Upper lobe of left lung (tissue), 4 donors: ENCODE data around the gene FBL.

Experiments used
- EP300 ChIP-seq, 4 donors: sonication (generic); formaldehyde crosslinking; IDR thresholded peaks; one replicate each; pipeline ENCODE4 v1.5.1; 2017; ENCODE audit warnings: antibody characterized with exemption in 4 of 4, control low read depth in 2 of 4
- POLR2A ChIP-seq, 4 donors: fragments of 450-650 bp; IDR thresholded peaks; one replicate each; pipeline ENCODE4 v1.5.1; 2016 to 2017; ENCODE audit warnings: antibody characterized with exemption in 4 of 4, mild to moderate bottlenecking in 2 of 4
- POLR2AphosphoS5 ChIP-seq, 2 donors: sonication (generic); formaldehyde crosslinking; IDR thresholded peaks; one replicate each; pipeline ENCODE4 v1.5.1; 2017; ENCODE audit warnings: antibody characterized with exemption in 2 of 2
- TF ChIP-seq, protein P1 (sequence below), 6 experiments: fragments of 450-650 bp in 4 of 6; fragments of 200-600 bp in 2 of 6; sonication (generic) in 2 of 6; IDR thresholded peaks; one replicate each; pipeline ENCODE4 v1.5.1; 2016 to 2019; ENCODE audit warnings: antibody characterized with exemption in 6 of 6

DNA sequence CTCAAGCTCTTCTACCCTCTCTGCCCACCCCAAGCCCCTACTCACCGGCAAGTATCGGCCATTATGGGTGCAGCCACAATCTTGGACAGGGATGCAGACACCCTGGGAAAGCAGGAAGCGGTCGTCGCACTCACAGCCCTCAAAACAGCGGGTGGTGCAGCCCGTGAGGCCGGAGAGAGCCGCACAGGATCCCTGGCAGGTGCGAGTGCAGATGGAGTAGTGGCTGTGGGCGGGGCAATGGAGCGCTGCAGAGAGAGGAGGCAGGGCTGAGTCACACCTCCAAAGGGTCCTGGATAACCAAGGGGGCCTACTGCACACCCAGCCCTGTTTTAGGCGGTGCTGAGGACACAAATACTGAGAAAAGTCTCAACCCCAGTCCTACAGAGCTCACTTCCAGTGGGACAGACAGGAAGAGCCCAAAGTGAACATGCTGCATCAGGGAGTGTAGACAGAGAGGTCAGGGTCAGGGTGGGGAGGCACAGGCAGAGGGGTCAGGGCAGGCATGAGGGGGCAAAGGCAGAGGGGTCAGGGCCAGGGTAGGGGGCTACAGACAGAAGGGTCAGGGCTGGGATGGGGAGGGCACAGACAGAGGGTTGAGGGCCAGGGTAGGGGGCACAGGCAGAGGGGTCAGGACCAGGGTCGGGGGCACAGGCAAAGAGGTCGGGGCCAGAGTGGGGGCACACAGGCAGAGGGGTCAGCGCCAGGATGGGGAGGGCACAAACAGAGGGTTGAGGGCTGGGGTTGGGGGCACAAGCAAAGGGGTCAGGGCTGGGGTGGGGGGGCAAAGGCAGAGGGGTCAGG is 24.2 kb upstream of the FBL start:
- TF ChIP-seq EP300 (IDR thresholded peaks at IDR 0.05) (no peak), POLR2A (IDR thresholded peaks at IDR 0.05) (no peak), POLR2AphosphoS5 (IDR thresholded peaks at IDR 0.05) (no peak)
- TF ChIP-seq, protein P1, sequence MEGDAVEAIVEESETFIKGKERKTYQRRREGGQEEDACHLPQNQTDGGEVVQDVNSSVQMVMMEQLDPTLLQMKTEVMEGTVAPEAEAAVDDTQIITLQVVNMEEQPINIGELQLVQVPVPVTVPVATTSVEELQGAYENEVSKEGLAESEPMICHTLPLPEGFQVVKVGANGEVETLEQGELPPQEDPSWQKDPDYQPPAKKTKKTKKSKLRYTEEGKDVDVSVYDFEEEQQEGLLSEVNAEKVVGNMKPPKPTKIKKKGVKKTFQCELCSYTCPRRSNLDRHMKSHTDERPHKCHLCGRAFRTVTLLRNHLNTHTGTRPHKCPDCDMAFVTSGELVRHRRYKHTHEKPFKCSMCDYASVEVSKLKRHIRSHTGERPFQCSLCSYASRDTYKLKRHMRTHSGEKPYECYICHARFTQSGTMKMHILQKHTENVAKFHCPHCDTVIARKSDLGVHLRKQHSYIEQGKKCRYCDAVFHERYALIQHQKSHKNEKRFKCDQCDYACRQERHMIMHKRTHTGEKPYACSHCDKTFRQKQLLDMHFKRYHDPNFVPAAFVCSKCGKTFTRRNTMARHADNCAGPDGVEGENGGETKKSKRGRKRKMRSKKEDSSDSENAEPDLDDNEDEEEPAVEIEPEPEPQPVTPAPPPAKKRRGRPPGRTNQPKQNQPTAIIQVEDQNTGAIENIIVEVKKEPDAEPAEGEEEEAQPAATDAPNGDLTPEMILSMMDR (IDR thresholded peaks at IDR 0.05), result no peak
